Gastrocnemius medialis (tissue), 4 donors: ENCODE results near the gene PPP1R2C. TPM values are rescaled to one million over a fixed set of nuclear protein-coding genes. Genes with fewer than 3 reads are reported as not detected.

Experiments
- ATAC-seq, 2 donors: fragments of 150-250 bp; one replicate each; pipeline ENCODE4 v1.9.1; 2016
- DNase-seq, 2 donors: peaks; one replicate each; pipeline ENCODE4 v3.0.0-alpha.2; 2019
- H3K27ac ChIP-seq, 4 donors: fragments of 200-600 bp; sonication (generic); 1 replicate in 1 of 4; 2 replicates in 3 of 4; pipeline ENCODE4 v1.5.1; 2016 to 2018; ENCODE audit warnings: mild to moderate bottlenecking in 2 of 4, moderate library complexity in 1 of 4
- H3K27me3 ChIP-seq, 3 donors: fragments of 200-600 bp; sonication (generic) in 2 of 3; 1 replicate in 1 of 3; 2 replicates in 2 of 3; pipeline versions ENCODE4 v1.5.1 to v1.6.0; 2016 to 2019; ENCODE audit warnings: mild to moderate bottlenecking in 1 of 3, moderate library complexity in 1 of 3
- H3K36me3 ChIP-seq, 2 donors: fragments of 200-600 bp; sonication (generic) in 1 of 2; one replicate each; pipeline ENCODE4 v1.5.1; 2017 to 2018
- H3K4me1 ChIP-seq, 2 donors: fragments of 200-600 bp; sonication (generic) in 1 of 2; one replicate each; pipeline ENCODE4 v1.5.1; 2016 to 2017; ENCODE audit warnings: mild to moderate bottlenecking in 2 of 2
- H3K4me3 ChIP-seq, 4 donors: fragments of 200-600 bp; sonication (generic) in 3 of 4; 1 replicate in 1 of 4; 2 replicates in 3 of 4; pipeline ENCODE4 v1.5.1; 2016 to 2019; ENCODE audit warnings: mild to moderate bottlenecking in 2 of 4
- H3K9me3 ChIP-seq, 3 donors: fragments of 200-600 bp; sonication (generic) in 2 of 3; 1 replicate in 1 of 3; 2 replicates in 2 of 3; pipeline ENCODE4 v1.5.1; 2016 to 2019
- CTCF ChIP-seq, 5 experiments: fragments of 450-650 bp in 3 of 5; fragments of 200-600 bp in 2 of 5; sonication (generic) in 2 of 5; IDR thresholded peaks in 4 of 5; conservative IDR thresholded peaks in 1 of 5; 1 replicate in 4 of 5; 2 replicates in 1 of 5; pipeline ENCODE4 v1.5.1; 2016 to 2019; ENCODE audit warnings: antibody characterized with exemption in 5 of 5, mild to moderate bottlenecking in 3 of 5, moderate library complexity in 3 of 5
- POLR2A ChIP-seq, 2 donors: fragments of 450-650 bp; IDR thresholded peaks; one replicate each; pipeline ENCODE4 v1.6.1; 2017; ENCODE audit warnings: antibody characterized with exemption in 2 of 2, mild to moderate bottlenecking in 2 of 2, moderate library complexity in 2 of 2
- in situ Hi-C, 4 donors: fragments of 200-750 bp; cut with MboI; loops; one replicate each; pipeline versions ENCODE4 v1.15.0 to v1.8.0; 2017; ENCODE audit warnings: low sequenced_read_pairs in 4 of 4
- intact Hi-C: fragments of 100-400 bp; cut with DNase I; formaldehyde crosslinking; loops from one replicate; pipeline ENCODE4 v1.15.1; 2023; ENCODE audit warnings: low total_unique reads
- total RNA-seq, 4 donors: library from RNA; depleted of rRNA; stranded (reverse); fragments of >200 nt; gene quantifications; one replicate each; pipeline versions ENCODE4 v1.1.0 to v1.2.3, GENCODE V29; 2016

The PPP1R2C gene
- total RNA-seq, 4 donors from 2014 or later: not detected

GRCh38 chrX:42754603-42755002, 23.4 kb downstream of the PPP1R2C start:
- no peaks in the 10 kb centered on the region for H3K4me1 ChIP-seq
- DNase-seq (no peak), ATAC-seq (no peak)
- intact Hi-C loops (no loop called here), in situ Hi-C loops (no loop called here)
- no peak overlapping the region for H3K27ac ChIP-seq
- TF ChIP-seq CTCF (IDR thresholded peaks at IDR 0.05 in 4 of 5, conservative IDR thresholded peaks at IDR 0.05 in 1 of 5) (no peak), POLR2A (IDR thresholded peaks at IDR 0.05) (no peak)
- no peak overlapping the region for H3K4me3 ChIP-seq
- peaks cover 0 to 3% (median 0%) of the 10 kb centered on the region in 3 donors for H3K27me3 ChIP-seq
- no peaks in the 10 kb centered on the region for H3K9me3 ChIP-seq
- no peaks in the 10 kb centered on the region for H3K36me3 ChIP-seq

- ATAC-seq: no peak
- no peak for TF ChIP-seq POLR2A (IDR thresholded peaks at IDR 0.05)
- no peak for TF ChIP-seq CTCF (IDR thresholded peaks at IDR 0.05 in 4 of 5, conservative IDR thresholded peaks at IDR 0.05 in 1 of 5)
- Histone ChIP-seq H3K4me3 (no peak overlapping the region), H3K4me1 (no peaks in the 10 kb centered on the region), H3K27me3 (peaks cover 0 to 3% (median 0%) of the 10 kb centered on the region in 3 donors), H3K36me3 (no peaks in the 10 kb centered on the region), H3K27ac (no peak overlapping the region), H3K9me3 (no peaks in the 10 kb centered on the region)
- no peak for DNase-seq
- in situ Hi-C loops (no loop called here), intact Hi-C loops (no loop called here)
Measured at GRCh38 chrX:42754115-42754514, 23.8 kb downstream of the PPP1R2C start.

GRCh38 chrX:42752730-42753129, 25.2 kb downstream of the PPP1R2C start:
- in situ Hi-C loops (no loop called here), intact Hi-C loops (no loop called here)
- Histone ChIP-seq H3K4me1 (no peaks in the 10 kb centered on the region), H3K9me3 (no peaks in the 10 kb centered on the region), H3K27ac (no peak overlapping the region), H3K27me3 (peaks cover 0 to 3% (median 0%) of the 10 kb centered on the region in 3 donors), H3K36me3 (no peaks in the 10 kb centered on the region), H3K4me3 (no peak overlapping the region)
- TF ChIP-seq POLR2A (IDR thresholded peaks at IDR 0.05) (no peak), CTCF (IDR thresholded peaks at IDR 0.05 in 4 of 5, conservative IDR thresholded peaks at IDR 0.05 in 1 of 5) (no peak)
- DNase-seq (no peak), ATAC-seq (no peak)

- Histone ChIP-seq H3K4me1 (no peaks in the 10 kb centered on the region), H3K4me3 (no peak overlapping the region), H3K27ac (no peak overlapping the region), H3K27me3 (peaks cover 0 to 3% (median 0%) of the 10 kb centered on the region in 3 donors), H3K36me3 (no peaks in the 10 kb centered on the region), H3K9me3 (no peaks in the 10 kb centered on the region)
- ATAC-seq (no peak), DNase-seq (no peak)
- intact Hi-C loops: no loop called here
- TF ChIP-seq CTCF (IDR thresholded peaks at IDR 0.05 in 4 of 5, conservative IDR thresholded peaks at IDR 0.05 in 1 of 5) (no peak), POLR2A (IDR thresholded peaks at IDR 0.05) (no peak)
- in situ Hi-C loops: no loop called here
Measured at GRCh38 chrX:42751573-42751972, 26.4 kb downstream of the PPP1R2C start.
